HG03457 (cell line): ENCODE results near the gene EXD3.
"Not testable (repeated sequence)": the region's sequence is repeated elsewhere in the genome, so short reads cannot be mapped to it uniquely, and the experiment has no call there.

Experiments
- ATAC-seq: cut with Tn5 transposase; IDR thresholded peaks from one replicate; pipeline ENCODE4 v1.9.1; 2021; ENCODE audit warnings: moderate number of reproducible peaks; ENCODE audit not compliant: unreplicated experiment

Gene EXD3

DNA sequence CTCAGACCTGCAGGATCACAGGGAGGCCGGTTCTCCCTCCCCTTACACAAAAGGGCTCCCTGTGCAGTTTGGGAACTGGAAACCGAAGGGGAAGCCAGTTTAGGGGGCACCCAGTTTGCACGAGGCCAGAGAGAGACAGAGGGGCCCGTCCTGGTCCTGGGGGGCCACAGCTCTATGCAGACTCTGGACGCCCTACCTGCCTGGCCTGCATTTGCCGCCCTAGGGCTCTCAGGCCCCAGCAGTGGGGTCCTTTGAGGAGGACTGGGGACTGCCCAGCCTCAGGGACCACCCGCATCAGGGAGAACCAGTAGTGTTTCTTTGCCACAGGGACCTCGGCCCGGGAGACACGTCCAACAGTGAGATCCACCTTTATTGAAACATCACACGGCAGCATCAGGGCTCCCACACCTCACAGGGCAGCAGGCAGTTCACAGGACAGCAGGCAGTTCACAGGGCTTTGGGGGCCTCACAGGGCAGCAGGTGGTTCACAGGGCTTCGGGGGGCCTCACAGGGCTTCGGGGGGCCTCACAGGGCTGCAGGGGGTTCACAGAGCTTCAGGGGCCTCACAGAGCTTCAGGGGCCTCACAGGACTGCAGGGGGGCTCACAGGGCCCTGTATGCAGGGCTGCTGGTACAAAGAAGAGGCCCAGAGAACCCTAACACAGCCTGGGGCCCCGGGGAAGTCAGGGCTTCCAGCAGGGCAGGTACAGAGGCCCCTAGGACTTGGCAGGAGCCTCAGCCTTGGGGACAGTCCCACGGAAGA lies 36.8 kb upstream of the EXD3 start:
- no peak for ATAC-seq

- peak; percentile 38 for ATAC-seq
Observed at GRCh38 chr9:137459152-137459600, 36.2 kb upstream of the EXD3 start, which contains the start of gene NSMF. NSMF (minus strand) TSS chr9:137459334; CDS start chr9:137459102, 232 bp downstream.

GRCh38 chr9:137458194-137459151 lies 35.5 kb upstream of the EXD3 start:
- peak; percentile 2 for ATAC-seq

DNA sequence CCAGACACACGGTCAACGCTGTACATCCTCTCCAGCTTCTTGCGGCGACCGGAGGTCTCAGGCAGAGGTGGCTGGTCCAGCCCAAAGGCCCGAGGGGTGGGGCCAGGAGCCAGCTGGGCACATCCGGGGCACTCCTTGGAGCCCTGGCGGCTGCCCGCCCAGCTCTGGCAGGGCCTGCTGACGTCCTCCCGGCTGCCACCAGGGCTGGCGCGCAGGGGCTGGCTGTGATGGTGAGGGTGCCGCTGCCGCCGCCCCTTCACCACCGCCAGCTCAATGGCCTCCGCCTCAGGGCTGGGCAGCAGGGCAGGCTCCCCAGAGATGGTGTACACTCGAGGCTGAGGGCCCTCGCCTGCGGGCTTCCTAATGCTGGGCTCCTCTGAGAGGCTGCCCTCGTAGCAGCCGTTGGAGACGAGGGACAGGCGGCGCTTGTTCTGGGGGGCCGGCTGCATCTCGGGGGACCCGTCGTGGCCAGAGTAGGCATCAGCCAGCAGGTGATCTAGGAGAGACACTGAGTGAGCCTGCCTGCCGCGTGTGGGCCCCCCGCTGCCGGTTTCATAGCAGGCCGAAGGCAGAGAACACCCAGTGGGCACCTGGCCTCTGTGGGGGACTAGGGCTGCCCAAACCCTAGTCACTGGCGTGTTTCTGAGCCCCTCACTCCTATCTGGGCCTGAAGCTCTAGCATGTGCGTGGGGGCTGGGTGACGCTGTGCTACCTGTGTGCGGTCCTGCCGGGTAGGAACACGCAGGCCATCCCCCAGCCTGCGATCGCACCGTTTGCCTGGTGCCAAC lies 34.6 kb upstream of the EXD3 start:
- no peak for ATAC-seq

DNA sequence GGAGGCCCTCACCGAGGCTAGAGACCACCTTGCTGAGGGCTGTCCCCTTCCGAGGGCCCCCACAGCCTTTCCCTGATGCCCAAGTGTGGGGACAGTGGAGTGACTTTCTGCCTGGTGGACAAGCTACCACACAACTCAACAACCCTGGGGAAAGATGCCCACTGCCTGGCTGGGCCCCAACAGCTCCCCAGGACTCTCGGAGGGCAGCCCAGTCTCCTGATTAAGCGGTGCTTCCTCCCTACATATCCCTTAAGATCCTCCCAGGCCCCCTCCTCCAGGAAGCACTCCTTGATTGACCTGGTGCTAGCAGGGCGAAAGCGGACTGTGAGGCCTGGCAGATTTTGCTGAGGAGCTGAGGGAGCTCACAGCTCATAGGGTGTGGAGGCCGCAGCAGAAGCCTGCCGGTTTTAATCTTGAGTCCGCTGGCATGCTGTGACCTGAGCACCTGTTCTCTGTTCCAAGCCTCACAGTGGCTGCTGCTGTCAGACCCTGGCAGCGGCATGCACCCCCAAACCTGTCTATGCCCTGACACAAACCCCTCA lies 34.0 kb upstream of the EXD3 start:
- ATAC-seq, result no peak

DNA sequence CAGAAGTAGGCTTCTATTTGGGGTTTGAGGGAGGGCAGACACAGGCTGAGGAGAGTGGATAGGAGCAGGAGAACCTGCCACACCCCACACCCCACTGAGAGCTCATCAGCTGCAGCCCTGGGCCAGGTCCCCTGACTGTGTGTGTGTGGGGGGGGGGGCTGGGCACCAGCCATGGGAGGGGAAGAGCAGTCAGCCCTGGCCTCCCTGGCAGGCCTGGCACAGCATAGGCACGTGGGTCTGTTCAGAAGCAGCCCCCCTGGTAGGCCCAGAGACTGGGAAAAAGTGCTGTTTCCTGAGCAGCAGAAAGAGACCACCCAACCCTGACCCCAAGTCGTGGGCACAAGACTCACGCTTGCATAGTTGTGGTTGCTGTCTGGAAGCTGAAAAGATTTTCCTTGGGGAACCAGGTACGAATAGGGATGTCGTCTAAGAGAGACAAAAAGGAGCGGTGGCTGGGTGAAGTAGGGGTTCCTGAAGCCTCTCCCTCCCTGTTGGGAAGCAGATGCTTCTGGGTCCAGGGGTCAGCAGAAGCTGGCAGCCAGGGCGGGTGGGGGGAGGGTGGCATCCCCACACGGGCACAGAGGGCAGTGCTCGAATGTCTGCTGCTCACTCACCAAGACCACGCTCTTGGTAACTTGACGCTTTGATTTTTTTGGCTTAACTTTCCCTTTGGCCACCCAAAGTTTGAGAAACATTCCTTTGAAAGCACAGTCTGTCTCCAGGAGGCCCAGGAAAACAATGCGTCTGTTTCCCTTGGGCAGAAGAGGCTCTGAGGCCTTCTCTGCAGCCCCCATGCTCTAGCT lies 33.3 kb upstream of the EXD3 start:
- ATAC-seq, result no peak

DNA sequence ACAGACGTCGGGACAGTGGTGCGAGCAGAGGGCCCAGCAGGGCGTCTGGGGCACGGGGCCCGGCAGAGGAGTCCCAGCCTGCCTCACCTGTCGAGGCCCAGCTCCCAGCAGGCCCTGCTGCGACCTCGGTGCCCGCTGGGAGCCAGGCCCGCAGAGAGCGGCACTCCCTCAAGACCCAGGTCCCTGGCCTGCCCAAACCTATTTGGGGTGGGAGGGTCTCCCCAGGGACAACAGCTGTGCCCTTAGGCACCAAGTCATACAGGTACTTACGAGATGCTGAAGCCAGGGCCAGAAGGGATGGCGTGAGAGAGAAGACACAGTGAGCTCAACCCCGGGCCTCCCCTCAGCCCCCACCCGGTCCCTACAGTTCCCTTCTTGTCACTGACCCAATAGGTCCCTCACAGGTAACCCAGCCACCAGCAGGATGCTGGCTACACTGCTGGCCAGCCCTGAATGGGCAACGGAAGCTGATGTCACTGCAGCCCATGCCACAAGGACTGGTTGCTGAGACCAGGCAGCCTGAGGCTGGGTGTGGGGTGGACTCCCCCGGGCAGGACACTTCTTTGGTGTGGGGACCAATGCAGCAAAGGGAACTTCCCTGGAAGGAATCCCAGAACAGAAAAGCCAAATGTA lies 32.5 kb upstream of the EXD3 start:
- ATAC-seq, result no peak

DNA sequence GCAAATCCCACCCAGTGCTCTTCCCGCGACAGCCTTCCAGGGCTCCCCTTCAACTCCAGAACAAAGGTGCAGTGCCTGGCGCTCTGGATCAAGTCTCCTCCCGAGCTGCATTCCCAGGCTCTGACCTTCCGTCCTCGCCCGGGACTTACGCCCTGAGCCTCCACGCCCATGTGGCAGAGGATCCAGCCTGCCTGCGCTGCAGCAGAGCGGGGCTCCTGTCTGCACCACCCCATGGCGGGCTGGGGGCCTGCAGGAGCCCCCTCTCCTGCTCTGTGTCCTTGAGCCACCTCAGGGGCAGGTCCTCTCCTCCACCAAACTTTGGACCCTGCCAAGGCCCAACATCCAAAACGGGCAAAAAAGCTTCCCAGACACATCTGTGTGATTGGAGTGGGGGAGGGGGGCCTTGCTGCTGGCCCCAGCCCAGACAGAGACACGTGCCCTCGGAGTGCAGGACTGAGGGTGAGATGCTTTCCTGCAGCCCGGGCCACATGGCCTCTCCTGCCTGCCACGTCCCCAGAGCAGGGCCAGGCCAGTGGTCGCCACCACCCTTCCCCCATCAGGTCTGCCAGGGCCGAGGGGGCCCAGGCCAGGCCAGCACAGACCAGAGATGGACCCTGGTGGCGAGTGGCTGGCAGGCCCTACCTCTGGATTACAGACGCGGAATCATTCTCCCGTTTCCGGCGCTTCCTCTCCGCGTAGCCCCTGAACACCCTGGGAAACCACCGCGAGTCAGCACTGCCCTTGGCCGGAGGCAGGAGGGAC lies 31.8 kb upstream of the EXD3 start:
- no peak for ATAC-seq

GRCh38 chr9:137454145-137454596 lies 31.2 kb upstream of the EXD3 start:
- ATAC-seq, result no peak

DNA sequence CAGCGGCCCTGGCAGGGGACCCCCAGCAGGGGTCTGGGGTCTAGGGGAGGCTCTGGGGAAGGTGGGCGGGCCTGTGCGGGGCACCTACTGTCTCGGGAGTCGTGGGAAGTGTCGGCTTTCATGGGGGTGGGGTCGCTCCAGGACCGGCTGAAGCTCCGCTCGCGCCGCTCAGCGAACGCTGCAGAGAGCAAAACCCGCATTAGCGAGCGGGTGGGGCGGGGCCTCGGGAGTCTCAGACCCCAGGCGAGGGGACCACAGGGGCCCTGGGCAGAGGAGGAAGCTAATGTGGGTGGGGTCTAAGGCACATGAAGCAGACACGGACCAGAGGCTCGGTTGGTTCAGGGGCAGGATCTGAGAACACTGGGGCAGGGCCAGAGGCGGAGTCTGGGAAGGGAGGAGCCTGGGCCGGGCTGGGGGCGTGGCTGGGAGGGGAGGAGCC lies 30.7 kb upstream of the EXD3 start:
- ATAC-seq, result peak; percentile 45

DNA sequence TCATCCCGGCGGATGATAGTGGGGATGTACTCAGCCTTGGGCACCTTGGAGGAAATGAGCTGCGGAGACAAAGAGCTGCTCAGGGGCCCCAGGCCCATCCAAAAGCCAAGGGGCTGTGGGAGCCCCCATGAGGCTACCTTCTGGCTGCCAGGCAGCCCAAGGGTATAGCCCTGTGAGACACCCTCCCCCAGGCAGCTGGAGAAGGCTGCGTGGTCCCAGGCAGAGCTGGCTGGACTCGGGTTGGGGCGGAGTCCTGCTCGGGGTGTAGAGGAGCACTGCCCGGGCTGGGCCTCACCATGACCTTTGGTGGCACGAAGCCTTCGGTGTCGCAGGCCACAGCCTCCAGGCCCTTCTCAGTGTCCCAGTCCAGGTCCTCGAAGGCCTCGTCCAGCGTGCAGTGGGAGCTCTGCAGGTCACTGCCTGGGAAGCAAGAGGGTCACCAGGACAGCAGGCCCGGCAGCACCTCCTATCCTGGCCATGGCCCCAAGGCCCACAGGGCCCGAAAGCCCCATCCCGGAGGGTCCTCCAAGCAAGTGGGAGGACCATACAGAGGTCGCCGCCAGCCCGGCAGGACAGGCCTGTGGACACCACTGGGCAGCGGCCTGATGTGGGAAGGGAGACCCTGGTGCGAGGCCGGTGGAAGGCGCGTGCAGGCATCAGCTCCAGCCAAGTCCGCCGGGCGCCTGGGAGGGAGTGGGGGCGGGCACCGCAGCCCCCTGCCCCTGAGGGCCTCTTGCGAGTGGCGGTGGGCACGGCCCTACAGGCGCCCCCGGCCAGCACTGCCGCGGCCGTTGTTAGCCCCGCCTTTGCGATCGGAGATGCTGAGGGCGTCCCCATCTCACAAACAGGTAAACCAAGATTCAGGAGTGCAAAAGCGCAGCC lies 30.0 kb upstream of the EXD3 start:
- no peak for ATAC-seq

DNA sequence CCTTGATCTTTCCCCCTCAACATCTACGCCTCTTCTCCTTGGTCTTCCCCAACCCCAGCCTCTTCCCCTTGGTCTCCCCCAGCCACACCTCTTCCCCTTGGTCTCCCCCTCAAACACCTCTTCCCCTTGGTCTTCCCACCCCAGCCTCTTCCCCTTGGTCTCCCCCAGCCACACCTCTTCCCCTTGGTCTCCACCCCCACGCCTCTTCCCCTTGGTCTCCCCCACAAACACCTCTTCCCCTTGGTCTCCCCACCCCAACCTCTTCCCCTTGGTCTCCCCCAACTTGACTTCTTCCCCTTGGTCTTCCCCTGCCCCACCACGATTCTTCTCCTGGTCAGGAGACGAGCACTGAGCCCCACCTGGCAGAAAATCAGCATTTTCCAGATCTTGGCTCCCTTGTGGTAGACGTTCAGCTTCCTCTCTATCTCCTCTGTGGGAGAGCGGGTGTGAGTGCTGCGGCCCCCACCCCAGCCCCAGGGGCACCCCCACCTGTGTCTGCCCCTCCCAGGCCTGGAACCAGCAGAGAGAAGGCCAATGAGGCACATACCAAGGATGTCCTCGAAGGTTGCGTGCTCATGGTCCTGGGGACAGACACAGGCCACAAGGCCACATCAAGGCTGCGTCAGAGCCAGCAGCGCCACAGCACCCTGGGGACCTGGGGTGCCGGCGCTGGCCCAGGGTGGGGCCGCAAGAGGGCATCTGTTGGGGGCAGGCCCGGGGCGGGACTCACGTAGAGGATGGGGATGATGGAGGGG lies 29.2 kb upstream of the EXD3 start:
- no peak for ATAC-seq

- ATAC-seq, result not testable (repeated sequence)
Observed at GRCh38 chr9:137451264-137452005, 28.5 kb upstream of the EXD3 start.

DNA sequence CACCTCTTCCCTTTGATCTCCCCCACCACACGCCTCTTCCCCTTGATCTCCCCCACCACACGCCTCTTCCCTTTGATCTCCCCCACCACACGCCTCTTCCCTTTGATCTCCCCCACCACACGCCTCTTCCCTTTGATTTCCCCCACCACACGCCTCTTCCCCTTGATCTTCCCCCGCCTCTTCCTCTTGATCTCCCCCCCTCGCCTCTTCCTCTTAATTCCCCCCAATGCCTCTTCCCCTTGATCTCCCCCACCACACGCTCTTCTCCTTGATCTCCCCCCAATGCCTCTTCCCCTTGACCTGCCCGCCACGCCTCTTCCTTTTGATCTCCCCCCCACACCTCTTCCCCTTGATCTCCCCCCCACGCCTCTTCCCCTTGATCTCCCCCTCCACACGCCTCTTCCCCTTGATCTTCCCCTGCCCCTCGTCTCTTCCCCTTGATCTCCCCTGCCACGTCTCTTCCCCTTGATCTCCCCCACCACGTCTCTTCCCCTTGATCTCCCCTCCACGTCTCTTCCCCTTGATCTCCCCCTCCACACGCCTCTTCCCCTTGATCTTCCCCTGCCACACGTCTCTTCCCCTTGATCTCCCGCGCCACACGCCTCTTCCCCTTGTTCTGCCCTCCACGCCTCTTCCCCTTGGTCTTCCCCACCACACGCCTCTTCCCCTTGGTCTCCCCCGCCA lies 27.7 kb upstream of the EXD3 start:
- not testable (repeated sequence) for ATAC-seq

DNA sequence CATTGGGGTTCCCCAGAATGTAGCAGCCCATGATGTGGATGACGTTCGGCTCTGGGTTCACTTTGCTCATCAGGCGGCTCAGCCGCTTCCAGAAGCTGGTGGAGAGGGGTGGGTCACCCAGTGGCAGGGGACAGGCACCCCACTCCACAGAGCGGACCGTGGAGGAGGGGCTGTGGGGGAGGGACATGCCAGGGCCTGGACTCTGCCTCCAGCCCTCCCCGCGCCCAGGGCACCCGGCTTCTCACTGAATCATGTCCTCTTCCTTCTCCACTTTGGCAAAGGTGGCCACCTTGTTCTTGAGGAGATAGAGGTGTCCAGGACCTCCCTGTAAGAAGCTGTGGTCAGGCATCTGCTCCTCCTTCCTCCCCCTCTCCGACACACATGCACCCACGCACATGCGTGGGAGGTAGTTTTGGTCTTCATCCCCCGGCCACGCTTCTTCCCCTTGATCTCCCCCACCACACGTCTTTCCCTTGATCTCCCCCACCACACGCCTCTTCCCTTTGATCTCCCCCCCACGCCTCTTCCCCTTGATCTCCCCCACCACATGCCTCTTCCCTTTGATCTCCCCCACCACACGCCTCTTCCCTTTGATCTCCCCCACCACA lies 27.1 kb upstream of the EXD3 start:
- no peak for ATAC-seq
